SK-N-SH (cell line): ENCODE results near the gene KRT16.

Experiments
- GATA2 ChIP-seq: sonication (generic); formaldehyde crosslinking; IDR thresholded peaks from 2 replicates; pipeline ENCODE4 v1.5.0; 2020; ENCODE audit warnings: mild to moderate bottlenecking, missing genetic modification reagents
- RAD21 ChIP-seq: IDR thresholded peaks from 2 replicates; pipeline ENCODE4 v1.6.1; 2012; ENCODE audit warnings: mild to moderate bottlenecking, low read length
- ZBTB33 ChIP-seq: IDR thresholded peaks from 2 replicates; pipeline ENCODE4 v1.4.0; 2012; ENCODE audit warnings: low read depth, borderline replicate concordance
- TF ChIP-seq, protein P1 (sequence below): fragments of 200-600 bp; sonication (generic); IDR thresholded peaks from 2 replicates; pipeline ENCODE4 v1.6.1; 2017; ENCODE audit warnings: antibody characterized with exemption, mild to moderate bottlenecking, moderate library complexity
- TF ChIP-seq, protein P2 (sequence below): IDR thresholded peaks from 2 replicates; pipeline ENCODE4 v1.4.0; 2012; ENCODE audit warnings: low read depth, borderline replicate concordance

GRCh38 chr17:41636652-41637051 is 24.1 kb upstream of the KRT16 start:
- TF ChIP-seq, protein P1, sequence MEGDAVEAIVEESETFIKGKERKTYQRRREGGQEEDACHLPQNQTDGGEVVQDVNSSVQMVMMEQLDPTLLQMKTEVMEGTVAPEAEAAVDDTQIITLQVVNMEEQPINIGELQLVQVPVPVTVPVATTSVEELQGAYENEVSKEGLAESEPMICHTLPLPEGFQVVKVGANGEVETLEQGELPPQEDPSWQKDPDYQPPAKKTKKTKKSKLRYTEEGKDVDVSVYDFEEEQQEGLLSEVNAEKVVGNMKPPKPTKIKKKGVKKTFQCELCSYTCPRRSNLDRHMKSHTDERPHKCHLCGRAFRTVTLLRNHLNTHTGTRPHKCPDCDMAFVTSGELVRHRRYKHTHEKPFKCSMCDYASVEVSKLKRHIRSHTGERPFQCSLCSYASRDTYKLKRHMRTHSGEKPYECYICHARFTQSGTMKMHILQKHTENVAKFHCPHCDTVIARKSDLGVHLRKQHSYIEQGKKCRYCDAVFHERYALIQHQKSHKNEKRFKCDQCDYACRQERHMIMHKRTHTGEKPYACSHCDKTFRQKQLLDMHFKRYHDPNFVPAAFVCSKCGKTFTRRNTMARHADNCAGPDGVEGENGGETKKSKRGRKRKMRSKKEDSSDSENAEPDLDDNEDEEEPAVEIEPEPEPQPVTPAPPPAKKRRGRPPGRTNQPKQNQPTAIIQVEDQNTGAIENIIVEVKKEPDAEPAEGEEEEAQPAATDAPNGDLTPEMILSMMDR: no peak
- TF ChIP-seq ZBTB33 (no peak), RAD21 (no peak), GATA2 (CRISPR knock-in tag) (no peak)
- TF ChIP-seq, protein P2, sequence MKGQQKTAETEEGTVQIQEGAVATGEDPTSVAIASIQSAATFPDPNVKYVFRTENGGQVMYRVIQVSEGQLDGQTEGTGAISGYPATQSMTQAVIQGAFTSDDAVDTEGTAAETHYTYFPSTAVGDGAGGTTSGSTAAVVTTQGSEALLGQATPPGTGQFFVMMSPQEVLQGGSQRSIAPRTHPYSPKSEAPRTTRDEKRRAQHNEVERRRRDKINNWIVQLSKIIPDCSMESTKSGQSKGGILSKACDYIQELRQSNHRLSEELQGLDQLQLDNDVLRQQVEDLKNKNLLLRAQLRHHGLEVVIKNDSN: no peak
